Mesothelial cell of epicardium (in vitro differentiated cells): ENCODE data around the gene RPIA. TPM values are rescaled to one million over a fixed set of nuclear protein-coding genes. Genes with fewer than 3 reads are reported as not detected.

Experiments
- DNase-seq, 2 experiments: peaks; one replicate each; pipeline ENCODE4 v3.0.0; 2021; ENCODE audit warnings: low spot score in 2 of 2; ENCODE audit not compliant: unreplicated experiment in 2 of 2
- H3K27ac Mint-ChIP-seq: 2 replicates; pipeline ENCODE4 v1.8.0; 2021; ENCODE audit warnings: mixed read lengths
- H3K27me3 Mint-ChIP-seq: 2 replicates; pipeline ENCODE4 v1.8.0; 2021; ENCODE audit warnings: low read depth, mixed read lengths
- H3K36me3 Mint-ChIP-seq: 2 replicates; pipeline ENCODE4 v1.8.0; 2021; ENCODE audit warnings: mixed read lengths
- H3K4me1 Mint-ChIP-seq: 2 replicates; pipeline ENCODE4 v1.8.0; 2021; ENCODE audit warnings: mixed read lengths
- H3K4me3 Mint-ChIP-seq: 2 replicates; pipeline ENCODE4 v1.8.0; 2021; ENCODE audit warnings: mild to moderate bottlenecking, moderate library complexity, mixed read lengths
- H3K9me3 Mint-ChIP-seq: 2 replicates; pipeline ENCODE4 v1.8.0; 2021; ENCODE audit warnings: mixed read lengths
- CTCF ChIP-seq: fragments of 200-600 bp; sonication (generic); IDR thresholded peaks from one replicate; pipeline ENCODE4 v1.5.0; 2021; ENCODE audit warnings: antibody characterized with exemption; ENCODE audit not compliant: unreplicated experiment
- total RNA-seq: library from RNA; stranded (reverse); gene quantifications from 3 replicates; pipeline ENCODE4 v1.2.1, GENCODE V29; 2021

RPIA gene
- total RNA-seq, 1 donor from 2014 or later: 22.5 TPM

GRCh38 chr2:88724643-88725332, 33.3 kb downstream of the RPIA start:
- no peak overlapping the region for H3K4me3 Mint-ChIP-seq
- no peak for TF ChIP-seq CTCF
- peaks cover 7% of the 10 kb centered on the region for H3K4me1 Mint-ChIP-seq
- H3K9me3 Mint-ChIP-seq: peaks cover 11% of the 10 kb centered on the region
- DNase-seq: no peak
- H3K36me3 Mint-ChIP-seq: peaks cover 20% of the 10 kb centered on the region
- H3K27ac Mint-ChIP-seq: no peak overlapping the region
- H3K27me3 Mint-ChIP-seq: no peaks in the 10 kb centered on the region

GRCh38 chr2:88729061-88729745, 37.7 kb downstream of the RPIA start:
- peaks cover 5% of the 10 kb centered on the region for H3K9me3 Mint-ChIP-seq
- DNase-seq: no peak
- no peaks in the 10 kb centered on the region for H3K4me1 Mint-ChIP-seq
- no peaks in the 10 kb centered on the region for H3K27me3 Mint-ChIP-seq
- no peak overlapping the region for H3K4me3 Mint-ChIP-seq
- TF ChIP-seq CTCF: no peak
- H3K27ac Mint-ChIP-seq: no peak overlapping the region
- H3K36me3 Mint-ChIP-seq: peaks cover 6% of the 10 kb centered on the region

GRCh38 chr2:88733155-88733902, 41.9 kb downstream of the RPIA start:
- Mint-ChIP-seq H3K27ac (no peak overlapping the region), H3K36me3 (peaks cover 20% of the 10 kb centered on the region), H3K4me3 (no peak overlapping the region), H3K4me1 (no peaks in the 10 kb centered on the region), H3K27me3 (no peaks in the 10 kb centered on the region), H3K9me3 (peaks cover 5% of the 10 kb centered on the region)
- no peak for DNase-seq
- no peak for TF ChIP-seq CTCF

- Mint-ChIP-seq H3K4me1 (no peaks in the 10 kb centered on the region), H3K36me3 (peaks cover 17% of the 10 kb centered on the region), H3K9me3 (no peaks in the 10 kb centered on the region), H3K4me3 (no peak overlapping the region), H3K27me3 (no peaks in the 10 kb centered on the region), H3K27ac (no peak overlapping the region)
- TF ChIP-seq CTCF: no peak
- DNase-seq: no peak
These were observed 43.7 kb downstream of the RPIA start for GRCh38 chr2:88735133-88735532.

GRCh38 chr2:88735853-88736252, 44.4 kb downstream of the RPIA start:
- Mint-ChIP-seq H3K27ac (no peak overlapping the region), H3K4me3 (no peak overlapping the region), H3K4me1 (no peaks in the 10 kb centered on the region), H3K36me3 (peaks cover 21% of the 10 kb centered on the region), H3K27me3 (no peaks in the 10 kb centered on the region), H3K9me3 (no peaks in the 10 kb centered on the region)
- no peak for TF ChIP-seq CTCF
- no peak for DNase-seq
